ENCODE data around the gene TMEM139. TPM values are rescaled to one million over a fixed set of nuclear protein-coding genes. Genes with fewer than 3 reads are reported as not detected.
"Not testable (repeated sequence)": the region's sequence is repeated elsewhere in the genome, so short reads cannot be mapped to it uniquely, and the experiment has no call there.

Gene TMEM139
- total and polyA plus RNA-seq, 5 donors = 3.6 to 10.9 (median 4.7) TPM

DNA sequence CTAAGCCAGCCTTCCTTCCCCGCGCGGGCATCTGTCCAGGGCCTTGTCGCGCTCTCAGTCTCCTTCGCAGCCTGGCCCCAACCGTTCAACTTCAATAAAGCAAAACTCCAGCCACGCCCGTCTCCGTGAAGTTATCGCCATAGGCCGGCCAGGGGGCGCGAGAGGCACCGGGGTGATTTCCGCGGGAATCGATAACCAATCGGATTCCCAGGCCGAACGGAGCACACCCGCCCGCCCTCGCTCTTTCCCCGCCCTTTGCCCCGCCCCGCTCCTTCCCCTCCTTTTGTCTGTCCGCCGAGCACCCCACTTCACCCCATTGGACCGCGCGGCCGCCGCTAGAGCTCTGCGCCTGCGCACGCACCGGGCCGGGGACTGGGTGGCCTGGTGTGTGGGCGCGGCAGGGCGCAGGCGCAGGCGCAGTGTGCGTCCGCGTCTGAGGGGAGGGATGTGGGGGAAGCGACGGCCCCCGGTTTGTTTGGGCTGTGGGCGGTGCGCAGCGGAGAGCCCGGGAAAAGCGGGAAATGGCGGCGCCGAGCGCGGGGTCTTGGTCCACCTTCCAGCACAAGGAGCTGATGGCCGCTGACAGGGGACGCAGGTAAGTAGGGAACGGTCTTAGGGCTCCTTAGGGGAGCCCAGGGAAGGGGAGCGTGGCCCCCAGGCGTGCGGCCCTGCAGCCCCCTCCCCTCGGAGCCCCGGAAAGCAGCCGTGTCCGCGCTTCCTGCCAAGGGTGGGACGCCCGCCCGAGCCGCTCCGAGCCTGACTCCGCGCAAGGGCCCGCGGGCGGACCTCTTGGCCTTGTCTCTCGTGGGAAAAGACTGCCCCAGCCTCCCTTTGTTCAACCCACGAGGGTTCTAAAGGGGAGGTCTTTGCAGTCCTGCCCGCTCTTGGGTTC lies 3.4 kb downstream of the TMEM139 start, which contains the start of gene CASP2:
CASP2 (plus strand) TSS at position 417 of the 892 bp plus-strand sequence; CDS start at position 522, 105 bp downstream.
- H3K4me3 ChIP-seq (ENCODE audit: low read length) = peak within 1 kb of the TSS; percentile 68
- intact Hi-C loops (cut with DNase I) = no loop called here
- H3K27me3 ChIP-seq (ENCODE audit: control insufficient read depth, insufficient read depth) = no peaks in the 10 kb centered on the region
- peak within 1 kb of the TSS; percentile 80 for H3K27ac ChIP-seq (ENCODE audit: low read length)
- WGBS = 2% methylated on average over 84 of the region's 84 CpGs
- H3K4me1 ChIP-seq (ENCODE audit: control insufficient read depth, insufficient read depth, low read length) = no peaks in the 10 kb centered on the region
- H3K9me3 ChIP-seq (ENCODE audit: control insufficient read depth, low read length) = no peaks in the 10 kb centered on the region
- DNase-seq (peak; percentile 99 to 100 (median 99)), ATAC-seq (peak; percentile 99)

DNA sequence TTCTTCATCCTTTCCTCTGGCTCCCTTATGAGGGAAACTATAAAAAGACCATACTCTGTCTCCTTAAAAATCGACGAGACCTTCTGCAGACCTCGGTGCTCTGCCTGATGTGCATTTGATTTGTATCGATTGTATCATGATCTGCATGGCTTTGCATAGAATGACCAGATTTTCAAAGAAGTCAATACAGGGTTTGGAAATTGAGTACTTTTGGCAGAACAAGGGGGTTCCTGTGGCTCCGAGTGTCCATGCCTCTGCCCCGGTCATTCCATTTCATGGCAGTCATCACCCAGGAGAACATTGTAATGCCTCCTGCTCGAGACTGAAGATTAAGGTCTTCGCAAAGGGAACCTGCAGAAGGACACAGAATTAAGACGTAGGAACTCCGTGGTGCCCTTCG lies 4.1 kb downstream of the TMEM139 start:
- H3K4me1 ChIP-seq (ENCODE audit: control insufficient read depth, insufficient read depth, low read length) = no peaks in the 10 kb centered on the region
- intact Hi-C loops (cut with DNase I) = no loop called here
- no peaks in the 10 kb centered on the region for H3K27me3 ChIP-seq (ENCODE audit: control insufficient read depth, insufficient read depth)
- H3K9me3 ChIP-seq (ENCODE audit: control insufficient read depth, low read length) = no peaks in the 10 kb centered on the region
- H3K4me3 ChIP-seq (ENCODE audit: low read length) = peak overlapping the region; percentile 68
- no peak for DNase-seq
- peak overlapping the region; percentile 39 for H3K27ac ChIP-seq (ENCODE audit: low read length)
- 3% methylated on average over 11 of the region's 11 CpGs for WGBS
- no peak for ATAC-seq

DNA sequence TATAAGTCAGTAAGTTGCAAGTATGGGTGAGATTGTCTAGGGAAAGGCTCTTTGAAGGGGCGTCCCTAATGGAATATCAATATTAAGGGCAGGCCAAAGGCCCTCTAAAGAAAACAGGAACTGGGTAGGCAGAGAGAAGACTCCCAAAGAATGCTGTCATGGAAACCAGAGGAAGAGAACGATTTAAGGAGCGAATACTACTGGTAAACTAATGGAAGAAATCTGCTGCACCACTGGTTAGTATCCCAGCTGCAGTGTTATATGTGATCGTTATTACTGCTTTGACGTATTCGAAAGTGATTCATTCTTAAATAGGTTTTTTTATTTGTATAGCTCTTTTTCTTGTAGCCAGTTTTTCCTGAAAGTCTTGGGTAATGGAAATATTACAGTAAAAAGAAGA lies 4.7 kb downstream of the TMEM139 start:
- 23% methylated on average over 6 of the region's 6 CpGs for WGBS
- intact Hi-C loops (cut with DNase I) = no loop called here
- DNase-seq (no peak), ATAC-seq (no peak)
- Histone ChIP-seq H3K4me1 (ENCODE audit: control insufficient read depth, insufficient read depth, low read length) (no peaks in the 10 kb centered on the region), H3K27me3 (ENCODE audit: control insufficient read depth, insufficient read depth) (no peaks in the 10 kb centered on the region), H3K9me3 (ENCODE audit: control insufficient read depth, low read length) (no peaks in the 10 kb centered on the region), H3K4me3 (ENCODE audit: low read length) (peak overlapping the region; percentile 68), H3K27ac (ENCODE audit: low read length) (no peak overlapping the region)

DNA sequence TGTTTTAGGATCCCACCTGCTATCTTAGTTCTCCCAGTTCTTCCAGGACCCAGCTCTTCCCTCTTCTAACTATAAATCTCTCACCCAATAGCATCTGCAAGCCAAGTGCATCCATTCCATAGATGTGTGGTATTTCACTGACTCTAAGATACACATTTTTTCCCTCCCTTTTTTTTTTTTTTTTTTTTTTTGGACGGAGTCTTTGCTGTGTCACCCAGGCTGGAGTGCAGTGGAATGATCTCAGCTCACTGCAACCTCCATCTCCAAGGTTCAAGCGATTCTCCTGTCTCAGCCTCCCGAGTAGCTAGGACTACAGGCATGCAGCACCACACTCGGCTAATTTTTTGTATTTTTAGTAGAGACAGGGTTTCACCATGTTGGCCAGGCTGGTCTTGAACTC lies 5.1 kb downstream of the TMEM139 start:
- H3K27ac ChIP-seq (ENCODE audit: low read length); intact Hi-C loops (cut with DNase I); H3K9me3 ChIP-seq (ENCODE audit: control insufficient read depth, low read length); H3K27me3 ChIP-seq (ENCODE audit: control insufficient read depth, insufficient read depth); DNase-seq; H3K4me1 ChIP-seq (ENCODE audit: control insufficient read depth, insufficient read depth, low read length); ATAC-seq; H3K4me3 ChIP-seq (ENCODE audit: low read length): not testable (repeated sequence)
- WGBS = 54% methylated on average over 4 of the region's 4 CpGs

DNA sequence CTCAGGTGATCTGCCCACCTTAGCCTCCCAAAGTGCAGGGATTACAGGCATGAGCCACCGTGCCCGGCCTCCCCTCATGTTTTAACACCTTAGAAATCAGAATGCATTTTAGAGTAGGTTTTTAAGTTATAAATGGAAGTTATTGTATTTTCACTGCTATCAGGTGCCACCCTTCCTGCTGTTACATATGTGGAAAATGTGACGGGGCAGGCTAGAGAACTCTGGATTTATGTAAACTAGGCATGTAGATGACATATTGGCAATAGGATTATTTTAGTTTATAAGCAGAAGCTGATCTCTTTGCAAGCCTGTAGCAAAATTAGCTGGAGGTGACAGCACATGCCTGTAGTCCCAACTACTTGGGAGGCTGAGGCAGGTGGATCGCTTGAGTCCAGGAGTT lies 5.5 kb downstream of the TMEM139 start:
- ATAC-seq (no peak), DNase-seq (no peak)
- no peaks in the 10 kb centered on the region for H3K4me1 ChIP-seq (ENCODE audit: control insufficient read depth, insufficient read depth, low read length)
- no peak overlapping the region for H3K27ac ChIP-seq (ENCODE audit: low read length)
- H3K4me3 ChIP-seq (ENCODE audit: low read length) = no peak overlapping the region
- intact Hi-C loops (cut with DNase I) = no loop called here
- 66% methylated on average over 4 of the region's 4 CpGs for WGBS
- H3K9me3 ChIP-seq (ENCODE audit: control insufficient read depth, low read length) = no peaks in the 10 kb centered on the region
- no peaks in the 10 kb centered on the region for H3K27me3 ChIP-seq (ENCODE audit: control insufficient read depth, insufficient read depth)

DNA sequence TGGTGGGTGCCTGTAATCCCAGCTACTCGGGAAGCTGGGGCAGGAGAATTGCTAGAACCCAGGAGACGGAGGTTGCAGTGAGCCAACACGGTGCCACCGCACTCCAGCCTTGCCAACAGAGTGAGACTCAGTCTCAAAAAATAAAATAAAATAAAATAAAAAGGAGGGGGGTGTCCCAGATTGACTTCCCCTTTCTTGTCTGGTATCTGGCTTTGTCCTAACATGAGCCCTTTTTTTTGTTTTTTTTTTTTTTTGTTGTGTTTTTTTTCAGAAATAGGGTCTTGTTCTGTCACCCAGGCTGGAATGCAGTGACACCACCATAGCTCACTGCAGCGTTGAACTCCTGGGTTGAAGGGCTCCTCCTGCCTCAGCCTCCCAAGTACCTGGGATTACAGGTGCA lies 8.1 kb downstream of the TMEM139 start:
- no peak for ATAC-seq
- intact Hi-C loops (cut with DNase I) = no loop called here
- no peak overlapping the region for H3K27ac ChIP-seq (ENCODE audit: low read length)
- WGBS = 93% methylated on average over 5 of the region's 5 CpGs
- DNase-seq = no peak
- no peaks in the 10 kb centered on the region for H3K4me1 ChIP-seq (ENCODE audit: control insufficient read depth, insufficient read depth, low read length)
- no peaks in the 10 kb centered on the region for H3K9me3 ChIP-seq (ENCODE audit: control insufficient read depth, low read length)
- H3K27me3 ChIP-seq (ENCODE audit: control insufficient read depth, insufficient read depth) = no peaks in the 10 kb centered on the region
- H3K4me3 ChIP-seq (ENCODE audit: low read length) = no peak overlapping the region

DNA sequence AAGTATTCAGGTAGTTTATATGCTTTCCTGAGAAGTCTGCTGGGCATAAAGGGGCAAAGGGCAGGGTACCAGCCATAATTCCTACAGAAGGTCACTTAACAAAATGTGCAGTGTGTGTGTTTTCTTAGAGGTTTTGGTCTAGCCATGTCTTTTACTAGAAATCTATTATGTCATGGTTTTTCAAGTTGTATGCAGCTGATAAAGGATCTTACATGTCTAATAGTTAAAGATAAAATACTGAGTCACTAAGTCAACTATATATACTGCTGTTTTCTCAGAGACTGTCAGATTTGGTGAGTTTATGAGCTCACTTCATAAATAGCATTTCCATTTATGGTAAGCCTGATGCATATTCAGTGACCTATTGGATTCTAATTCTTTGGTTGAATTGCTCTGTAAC lies 11.1 kb downstream of the TMEM139 start:
- Histone ChIP-seq H3K27ac (ENCODE audit: low read length) (no peak overlapping the region), H3K9me3 (ENCODE audit: control insufficient read depth, low read length) (no peaks in the 10 kb centered on the region), H3K4me3 (ENCODE audit: low read length) (no peak overlapping the region), H3K27me3 (ENCODE audit: control insufficient read depth, insufficient read depth) (no peaks in the 10 kb centered on the region), H3K4me1 (ENCODE audit: control insufficient read depth, insufficient read depth, low read length) (no peaks in the 10 kb centered on the region)
- no peak for DNase-seq
- intact Hi-C loops (cut with DNase I) = no loop called here
- no peak for ATAC-seq

DNA sequence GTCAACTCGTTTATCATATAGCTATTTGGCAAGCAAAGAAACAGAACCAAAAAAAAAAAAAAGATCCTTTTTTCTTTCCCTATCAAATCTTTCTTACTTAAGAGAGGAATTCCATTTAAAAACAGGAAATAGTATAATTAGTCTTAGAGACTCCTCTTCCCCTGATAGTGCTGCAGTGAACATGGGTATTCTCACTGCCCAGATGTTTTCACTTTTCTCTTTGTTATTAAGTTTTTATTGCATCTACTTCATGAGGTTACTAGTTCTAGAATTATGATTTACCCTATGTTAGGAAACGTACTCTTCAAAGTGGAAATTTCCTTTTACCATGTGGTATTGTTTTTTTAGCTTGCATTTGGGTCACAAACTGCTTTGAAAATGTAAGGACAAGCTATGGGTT lies 11.9 kb downstream of the TMEM139 start:
- Histone ChIP-seq H3K4me3 (ENCODE audit: low read length) (peak overlapping the region; percentile 6), H3K4me1 (ENCODE audit: control insufficient read depth, insufficient read depth, low read length) (no peaks in the 10 kb centered on the region), H3K27me3 (ENCODE audit: control insufficient read depth, insufficient read depth) (no peaks in the 10 kb centered on the region), H3K9me3 (ENCODE audit: control insufficient read depth, low read length) (no peaks in the 10 kb centered on the region), H3K27ac (ENCODE audit: low read length) (no peak overlapping the region)
- WGBS = 22% methylated on average over 2 of the region's 2 CpGs
- DNase-seq = no peak
- intact Hi-C loops (cut with DNase I) = no loop called here
- no peak for ATAC-seq

DNA sequence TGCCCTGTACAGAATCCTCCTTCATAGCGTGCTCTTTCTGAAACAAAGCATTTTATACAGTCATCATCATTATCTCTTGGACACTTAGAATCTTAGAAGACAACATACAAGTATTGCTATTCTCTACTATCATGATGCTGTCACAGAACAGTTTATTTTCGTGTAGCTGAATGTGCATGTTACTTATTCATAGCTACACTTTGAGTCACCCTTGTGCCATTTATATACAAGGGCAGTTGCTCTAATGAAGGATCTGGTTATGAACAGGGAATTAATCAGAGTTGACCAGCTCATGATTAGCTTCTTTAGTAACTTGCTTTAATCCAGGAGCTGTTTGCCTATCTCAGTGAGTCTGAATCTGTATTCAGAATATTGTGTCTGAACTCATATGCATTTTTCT lies 14.6 kb downstream of the TMEM139 start:
- Histone ChIP-seq H3K27ac (ENCODE audit: low read length) (no peak overlapping the region), H3K4me3 (ENCODE audit: low read length) (no peak overlapping the region), H3K9me3 (ENCODE audit: control insufficient read depth, low read length) (no peaks in the 10 kb centered on the region), H3K27me3 (ENCODE audit: control insufficient read depth, insufficient read depth) (no peaks in the 10 kb centered on the region), H3K4me1 (ENCODE audit: control insufficient read depth, insufficient read depth, low read length) (no peaks in the 10 kb centered on the region)
- DNase-seq (no peak), ATAC-seq (peak in 1 of 2 donors; percentile 43)
- 69% methylated on average over 2 of the region's 2 CpGs for WGBS
- intact Hi-C loops (cut with DNase I) = no loop called here

DNA sequence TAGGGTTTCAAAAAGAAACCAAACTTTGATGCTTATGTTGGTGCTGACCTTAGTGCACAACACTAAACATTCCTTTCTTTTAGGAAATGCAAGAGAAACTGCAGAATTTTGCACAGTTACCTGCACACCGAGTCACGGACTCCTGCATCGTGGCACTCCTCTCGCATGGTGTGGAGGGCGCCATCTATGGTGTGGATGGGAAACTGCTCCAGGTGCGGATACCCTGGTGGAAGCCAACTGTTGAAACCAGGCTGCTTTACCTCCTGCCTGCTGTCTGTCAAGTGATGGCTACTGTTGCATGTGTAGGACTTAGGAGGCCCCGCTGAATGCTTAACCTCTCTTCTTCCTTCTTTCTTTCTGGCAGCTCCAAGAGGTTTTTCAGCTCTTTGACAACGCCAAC lies 15.1 kb downstream of the TMEM139 start:
- DNase-seq (no peak), ATAC-seq (peak in 1 of 2 donors; percentile 44)
- H3K27ac ChIP-seq (ENCODE audit: low read length) = no peak overlapping the region
- H3K9me3 ChIP-seq (ENCODE audit: control insufficient read depth, low read length) = no peaks in the 10 kb centered on the region
- intact Hi-C loops (cut with DNase I) = loop anchor here in 1 of 4 donors (5.0 kb wide), 1 partner anchor 58 kb away; no protein-coding TSS in a partner anchor
- H3K27me3 ChIP-seq (ENCODE audit: control insufficient read depth, insufficient read depth) = no peaks in the 10 kb centered on the region
- no peaks in the 10 kb centered on the region for H3K4me1 ChIP-seq (ENCODE audit: control insufficient read depth, insufficient read depth, low read length)
- WGBS = 71% methylated on average over 8 of the region's 8 CpGs
- H3K4me3 ChIP-seq (ENCODE audit: low read length) = no peak overlapping the region

DNA sequence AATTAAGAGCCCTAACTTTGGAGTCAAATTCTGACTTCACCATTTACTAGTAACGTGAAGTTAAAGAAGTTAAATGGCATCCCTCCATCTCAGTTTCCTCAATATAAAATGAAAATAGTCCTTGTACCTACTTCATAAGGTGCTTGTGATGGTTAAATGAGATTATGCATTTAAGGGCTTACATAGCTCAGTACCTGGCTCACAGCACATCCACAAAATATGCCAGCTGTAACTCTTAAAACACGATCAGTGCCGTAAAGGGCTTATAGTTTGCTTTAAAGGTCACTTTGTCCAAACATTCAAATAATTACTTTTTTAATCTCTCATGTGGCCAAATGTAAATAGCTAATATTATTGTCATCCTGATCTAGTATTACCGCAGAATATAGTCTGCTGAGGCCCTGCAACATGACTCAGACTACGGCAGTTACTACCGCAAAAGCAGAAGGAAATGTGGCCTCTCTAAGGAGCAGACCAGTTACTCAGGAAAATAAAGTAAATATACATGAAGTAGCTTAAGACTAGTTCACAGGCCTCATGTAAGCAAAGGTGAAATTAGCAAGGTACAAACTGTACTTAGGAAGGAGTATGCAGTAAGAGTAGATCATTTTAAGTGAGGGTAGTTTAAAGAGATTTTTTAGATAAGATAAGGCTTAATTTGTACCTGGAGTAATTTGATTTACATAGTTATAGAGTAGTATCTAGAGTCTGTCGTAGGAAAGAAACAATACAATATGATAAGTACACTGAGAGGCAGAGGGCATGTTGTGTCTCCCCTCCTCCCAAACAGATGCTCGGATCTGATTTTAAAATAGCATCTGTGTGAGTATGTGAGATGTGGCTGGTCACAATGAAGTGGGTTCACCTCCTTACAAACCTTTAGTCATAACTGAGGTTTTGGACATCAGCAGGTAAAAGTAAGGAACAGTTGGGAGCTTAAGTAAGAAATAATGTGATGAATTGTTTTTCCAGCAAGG lies 16.5 kb downstream of the TMEM139 start:
- no peak for DNase-seq
- intact Hi-C loops (cut with DNase I) = loop anchor here in 1 of 4 donors (5.0 kb wide), 1 partner anchor 59 kb away; no protein-coding TSS in a partner anchor
- WGBS = 77% methylated on average over 8 of the region's 8 CpGs
- no peaks in the 10 kb centered on the region for H3K27me3 ChIP-seq (ENCODE audit: control insufficient read depth, insufficient read depth)
- no peaks in the 10 kb centered on the region for H3K9me3 ChIP-seq (ENCODE audit: control insufficient read depth, low read length)
- H3K4me3 ChIP-seq (ENCODE audit: low read length) = no peak overlapping the region
- no peaks in the 10 kb centered on the region for H3K4me1 ChIP-seq (ENCODE audit: control insufficient read depth, insufficient read depth, low read length)
- ATAC-seq = no peak
- H3K27ac ChIP-seq (ENCODE audit: low read length) = no peak overlapping the region
